ENCODE data around the gene REEP1.

DNA sequence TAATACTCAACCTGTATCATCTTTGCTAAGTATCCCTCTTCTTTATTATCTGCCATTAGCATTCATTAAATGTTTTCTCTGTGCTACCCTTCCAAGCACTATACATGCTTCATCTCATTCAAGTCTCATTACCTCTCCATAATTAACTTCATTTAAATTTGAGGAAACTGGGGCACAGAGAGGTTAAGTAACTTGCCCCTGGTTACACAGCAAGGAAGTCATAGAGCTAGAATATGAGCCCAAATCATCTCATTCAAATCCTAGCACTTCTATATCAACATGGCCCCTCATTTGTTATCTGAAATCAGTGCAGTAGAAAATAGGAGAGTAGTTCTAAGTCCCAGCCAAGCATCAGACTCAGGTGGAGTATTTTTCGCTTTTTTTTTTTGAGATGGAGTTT, 133.8 kb downstream of the REEP1 start:
- TF ChIP-seq POLR2A (IDR thresholded peaks at IDR 0.05; ENCODE audit: low read depth, low read length) (no peak), POU2F2 (IDR thresholded peaks at IDR 0.05; ENCODE audit: low read depth, low read length) (no peak)
